B cell (primary cell): Measurements from ENCODE around the gene STX1A. TPM values are rescaled to one million over a fixed set of nuclear protein-coding genes. Genes with fewer than 3 reads are reported as not detected.

Experiments used
- ATAC-seq: fragments of 200-7000 bp; cut with Tn5 transposase; one replicate; pipeline ENCODE4 v1.10.0; 2021; ENCODE audit warnings: low read depth, mild to moderate bottlenecking, moderate number of reproducible peaks, moderate library complexity
- CTCF ChIA-PET: fragments of 350-600 bp; sonication (Branson Sonifier 250); formaldehyde crosslinking; loops from one replicate; lab custom pipeline; 2021; ENCODE audit warnings: antibody characterized with exemption, inconsistent platforms; lab: Charles Lee
- POLR2A ChIA-PET: fragments of 350-600 bp; sonication (Branson Sonifier 250); formaldehyde crosslinking; loops from one replicate; lab custom pipeline; 2021; ENCODE audit warnings: antibody characterized with exemption; lab: Charles Lee
- DNase-seq: peaks from one replicate; pipeline ENCODE4 v3.0.0; 2013
- H2AFZ ChIP-seq: 2 replicates; pipeline ENCODE4 v1.6.1; 2012; ENCODE audit warnings: mild to moderate bottlenecking, low read depth, low read length; ENCODE audit not compliant: insufficient read depth, poor library complexity, severe bottlenecking
- H3K27ac ChIP-seq, 2 donors: 1 replicate in 1 of 2; 2 replicates in 1 of 2; pipeline ENCODE4 v1.5.1; 2012 to 2013; ENCODE audit warnings: low read length in 2 of 2, mild to moderate bottlenecking in 2 of 2, moderate library complexity in 1 of 2
- H3K27me3 ChIP-seq, 4 experiments: fragments of 200-600 bp in 1 of 4; sonication (generic) in 1 of 4; replicated peaks in 1 of 4; 1 replicate in 2 of 4; 2 replicates in 2 of 4; pipeline versions ENCODE4 v1.6.1 to v1.7.0; 2013 to 2016; ENCODE audit warnings: low read length in 3 of 4, mild to moderate bottlenecking in 2 of 4, mixed read lengths in 1 of 4, moderate library complexity in 1 of 4; ENCODE audit not compliant: insufficient read depth in 4 of 4, control insufficient read depth in 3 of 4; ENCODE audit errors: control extremely low read depth in 1 of 4
- H3K36me3 ChIP-seq, 2 experiments: replicated peaks in 1 of 2; 1 replicate in 1 of 2; 2 replicates in 1 of 2; pipeline versions ENCODE4 v1.6.1 to v1.7.1; 2013; ENCODE audit warnings: low read length in 1 of 2; ENCODE audit not compliant: insufficient read depth in 2 of 2, control insufficient read depth in 1 of 2; ENCODE audit errors: control extremely low read depth in 1 of 2, extremely low read depth in 1 of 2
- H3K4me1 ChIP-seq, 2 donors: fragments of 200-600 bp in 1 of 2; sonication (generic) in 1 of 2; 1 replicate in 1 of 2; 2 replicates in 1 of 2; pipeline versions ENCODE4 v1.5.1 to v1.6.1; 2013 to 2017; ENCODE audit warnings: low read length in 2 of 2; ENCODE audit not compliant: control insufficient read depth in 2 of 2, insufficient read depth in 2 of 2
- H3K4me2 ChIP-seq: replicated peaks from 2 replicates; pipeline ENCODE3; 2012; ENCODE audit warnings: mild to moderate bottlenecking, low read depth, low read length; ENCODE audit not compliant: poor library complexity, severe bottlenecking
- H3K4me3 ChIP-seq, 5 experiments: fragments of 200-600 bp in 1 of 5; sonication (generic) in 1 of 5; 1 replicate in 3 of 5; 2 replicates in 2 of 5; pipeline versions ENCODE4 v1.5.1 to v1.7.0; 2011 to 2016; ENCODE audit warnings: low read length in 4 of 5, mild to moderate bottlenecking in 4 of 5, low read depth in 2 of 5, control low read depth in 1 of 5, moderate library complexity in 1 of 5; ENCODE audit not compliant: insufficient read depth in 1 of 5; ENCODE audit errors: control extremely low read depth in 1 of 5, extremely low read depth in 1 of 5
- H3K79me2 ChIP-seq: fragments of 200-600 bp; sonication (generic); one replicate; pipeline ENCODE4 v1.6.0; 2016; ENCODE audit warnings: low read length; ENCODE audit not compliant: control insufficient read depth, insufficient read depth
- H3K9ac ChIP-seq: fragments of 200-600 bp; sonication (generic); 2 replicates; pipeline ENCODE4 v1.6.1; 2017; ENCODE audit warnings: mild to moderate bottlenecking, low read length, moderate library complexity
- H3K9me3 ChIP-seq, 3 donors: one replicate each; pipeline versions ENCODE4 v1.6.1 to v1.7.1; 2013; ENCODE audit warnings: low read length in 2 of 3; ENCODE audit not compliant: control insufficient read depth in 2 of 3, insufficient read depth in 1 of 3; ENCODE audit errors: control extremely low read depth in 1 of 3
- H4K20me1 ChIP-seq: 2 replicates; pipeline ENCODE4 v1.6.0; 2012; ENCODE audit warnings: mild to moderate bottlenecking, low read length; ENCODE audit not compliant: insufficient read depth, control insufficient read depth, poor library complexity, severe bottlenecking
- H3K27ac Mint-ChIP-seq: one replicate; pipeline ENCODE4 v1.8.0; 2021; ENCODE audit warnings: mixed read lengths
- H3K27me3 Mint-ChIP-seq: one replicate; pipeline ENCODE4 v1.8.0; 2021; ENCODE audit warnings: mixed read lengths
- H3K4me1 Mint-ChIP-seq: one replicate; pipeline ENCODE4 v1.8.0; 2021; ENCODE audit warnings: mixed read lengths
- H3K4me3 Mint-ChIP-seq: one replicate; pipeline ENCODE4 v1.8.0; 2021; ENCODE audit warnings: mixed read lengths
- H3K9me3 Mint-ChIP-seq: one replicate; pipeline ENCODE4 v1.8.0; 2022; ENCODE audit warnings: mixed read lengths; ENCODE audit not compliant: insufficient read depth
- CTCF ChIP-seq: fragments of 200-600 bp; IDR thresholded peaks from one replicate; pipeline ENCODE4 v1.8.0; 2022; ENCODE audit warnings: antibody characterized with exemption, mild to moderate bottlenecking
- EZH2 ChIP-seq: IDR thresholded peaks from 2 replicates; pipeline ENCODE4 v1.6.1; 2012; ENCODE audit warnings: borderline replicate concordance, low read depth, mild to moderate bottlenecking, moderate library complexity, low read length; ENCODE audit not compliant: insufficient read depth, poor library complexity, severe bottlenecking
- WGBS: methylation state at CpG from one replicate; pipeline ENCODE4 v1.1.5; 2013; ENCODE audit warnings: missing lambda C conversion rate; ENCODE audit not compliant: insufficient coverage; 5-methylcytosine and 5-hydroxymethylcytosine counted together
- intact Hi-C: fragments of 100-400 bp; cut with micrococcal nuclease; formaldehyde crosslinking; loops from one replicate; pipeline ENCODE4 v1.10.0; 2022
- polyA plus RNA-seq: library from polyadenylated mRNA; depleted of rRNA; stranded (reverse); fragments of >200 nt; gene quantifications from 2 replicates; pipeline ENCODE4 v1.2.3, GENCODE V29; 2012
- total RNA-seq, 2 donors: library from RNA; stranded (reverse); fragments of 120-200 nt in 1 of 2; gene quantifications; 1 replicate in 1 of 2; 2 replicates in 1 of 2; pipeline versions ENCODE4 v1.2.3 to v1.2.4, GENCODE V29; 2013 to 2022

The STX1A gene
- total and polyA plus RNA-seq, 2 donors (not counting 1 experiment from before 2014, with no cell fraction given) = 3.1 to 9.6 TPM

- ChIA-PET CTCF (interaction anchor here (1.5 kb wide), 1 partner anchor 7 kb away, joined by 3 read pairs; no protein-coding TSS in a partner anchor), POLR2A (no interaction called here)
- WGBS = 77% methylated on average over 4 of the region's 11 CpGs
- Histone ChIP-seq H3K4me1 (peaks cover 9 to 11% of the 10 kb centered on the region in 2 donors), H3K36me3 (no peaks in the 10 kb centered on the region), H3K9me3 (no peaks in the 10 kb centered on the region), H3K79me2 (no peaks in the 10 kb centered on the region), H4K20me1 (no peaks in the 10 kb centered on the region), H3K27ac (no peak overlapping the region), H3K9ac (no peak overlapping the region), H3K4me2 (no peak overlapping the region), H3K27me3 (peaks cover 0 to 51% (median 22%) of the 10 kb centered on the region in 4 experiments), H2AFZ (no peak overlapping the region), H3K4me3 (no peak overlapping the region)
- H3K9me3 Mint-ChIP-seq = no peaks in the 10 kb centered on the region
- ATAC-seq (no peak), DNase-seq (no peak)
- H3K27me3 Mint-ChIP-seq = peaks cover 50% of the 10 kb centered on the region
- TF ChIP-seq EZH2 = no peak
- no peak for TF ChIP-seq CTCF
- H3K27ac Mint-ChIP-seq = no peak overlapping the region
- H3K4me1 Mint-ChIP-seq = peaks cover 5% of the 10 kb centered on the region
- H3K4me3 Mint-ChIP-seq = no peak overlapping the region
- intact Hi-C loops = no loop called here
These were observed 66.9 kb downstream of the STX1A start for GRCh38 chr7:73652541-73652949.

- H3K4me3 Mint-ChIP-seq = no peak overlapping the region
- Histone ChIP-seq H3K9me3 (peaks cover 0 to 4% (median 0%) of the 10 kb centered on the region in 3 donors), H3K79me2 (no peaks in the 10 kb centered on the region), H3K4me2 (no peak overlapping the region), H2AFZ (no peak overlapping the region), H3K9ac (no peak overlapping the region), H3K27me3 (peaks cover 0 to 69% (median 31%) of the 10 kb centered on the region in 4 experiments), H4K20me1 (no peaks in the 10 kb centered on the region), H3K4me1 (peaks cover 11 to 12% of the 10 kb centered on the region in 2 donors), H3K27ac (no peak overlapping the region), H3K36me3 (no peaks in the 10 kb centered on the region), H3K4me3 (no peak overlapping the region)
- CTCF ChIA-PET = no interaction called here
- H3K27ac Mint-ChIP-seq = no peak overlapping the region
- peaks cover 63% of the 10 kb centered on the region for H3K27me3 Mint-ChIP-seq
- DNase-seq (no peak), ATAC-seq (no peak)
- 49% methylated on average over 4 of the region's 5 CpGs for WGBS
- H3K4me1 Mint-ChIP-seq = peaks cover 5% of the 10 kb centered on the region
- intact Hi-C loops = no loop called here
- no peaks in the 10 kb centered on the region for H3K9me3 Mint-ChIP-seq
- POLR2A ChIA-PET = no interaction called here
- no peak for TF ChIP-seq CTCF
- no peak for TF ChIP-seq EZH2
These were observed 68.9 kb downstream of the STX1A start for GRCh38 chr7:73650524-73650923.
